Astrocyte of the spinal cord (primary cell): ENCODE measurements around the gene PMEL.

Source experiments
- DNase-seq: peaks from one replicate; pipeline ENCODE4 v3.0.0; 2011; ENCODE audit warnings: low read depth, low spot score
- H3K4me3 ChIP-seq: 2 replicates; pipeline ENCODE4 v1.5.1; 2011; ENCODE audit warnings: low read depth, mild to moderate bottlenecking, low read length, moderate library complexity
- in situ Hi-C: cut with HindIII; loops from 2 replicates; pipeline ENCODE4 v1.10.0; 2017; ENCODE audit warnings: low sequenced_read_pairs
- TF ChIP-seq, protein P1 (sequence below): IDR thresholded peaks from 2 replicates; pipeline ENCODE4 v1.5.1; 2012; ENCODE audit warnings: low read depth, mild to moderate bottlenecking, low read length, inconsistent platforms

Gene PMEL

GRCh38 chr12:55972456-55972855 is 6.6 kb upstream of the PMEL start:
- no peak for DNase-seq
- TF ChIP-seq, protein P1, sequence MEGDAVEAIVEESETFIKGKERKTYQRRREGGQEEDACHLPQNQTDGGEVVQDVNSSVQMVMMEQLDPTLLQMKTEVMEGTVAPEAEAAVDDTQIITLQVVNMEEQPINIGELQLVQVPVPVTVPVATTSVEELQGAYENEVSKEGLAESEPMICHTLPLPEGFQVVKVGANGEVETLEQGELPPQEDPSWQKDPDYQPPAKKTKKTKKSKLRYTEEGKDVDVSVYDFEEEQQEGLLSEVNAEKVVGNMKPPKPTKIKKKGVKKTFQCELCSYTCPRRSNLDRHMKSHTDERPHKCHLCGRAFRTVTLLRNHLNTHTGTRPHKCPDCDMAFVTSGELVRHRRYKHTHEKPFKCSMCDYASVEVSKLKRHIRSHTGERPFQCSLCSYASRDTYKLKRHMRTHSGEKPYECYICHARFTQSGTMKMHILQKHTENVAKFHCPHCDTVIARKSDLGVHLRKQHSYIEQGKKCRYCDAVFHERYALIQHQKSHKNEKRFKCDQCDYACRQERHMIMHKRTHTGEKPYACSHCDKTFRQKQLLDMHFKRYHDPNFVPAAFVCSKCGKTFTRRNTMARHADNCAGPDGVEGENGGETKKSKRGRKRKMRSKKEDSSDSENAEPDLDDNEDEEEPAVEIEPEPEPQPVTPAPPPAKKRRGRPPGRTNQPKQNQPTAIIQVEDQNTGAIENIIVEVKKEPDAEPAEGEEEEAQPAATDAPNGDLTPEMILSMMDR: no peak
- peak overlapping the region; percentile 68 for H3K4me3 ChIP-seq
- in situ Hi-C loops: no loop called here

DNA sequence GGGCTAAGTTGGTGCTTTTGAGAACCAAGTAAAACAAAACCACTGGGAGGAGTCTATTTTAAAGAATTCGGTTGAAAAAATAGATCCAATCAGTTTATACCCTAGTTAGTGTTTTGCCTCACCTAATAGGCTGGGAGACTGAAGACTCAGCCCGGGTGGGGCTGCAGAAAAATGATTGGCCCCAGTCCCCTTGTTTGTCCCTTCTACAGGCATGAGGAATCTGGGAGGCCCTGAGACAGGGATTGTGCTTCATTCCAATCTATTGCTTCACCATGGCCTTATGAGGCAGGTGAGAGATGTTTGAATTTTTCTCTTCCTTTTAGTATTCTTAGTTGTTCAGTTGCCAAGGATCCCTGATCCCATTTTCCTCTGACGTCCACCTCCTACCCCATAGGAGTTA is 6.2 kb upstream of the PMEL start:
- no peak overlapping the region for H3K4me3 ChIP-seq
- in situ Hi-C loops: no loop called here
- TF ChIP-seq, protein P1: no peak
- peak; percentile 36 for DNase-seq

- TF ChIP-seq, protein P1: no peak
- no peak overlapping the region for H3K4me3 ChIP-seq
- DNase-seq: no peak
- in situ Hi-C loops: no loop called here
Measured at GRCh38 chr12:55970775-55971174, 4.9 kb upstream of the PMEL start.

DNA sequence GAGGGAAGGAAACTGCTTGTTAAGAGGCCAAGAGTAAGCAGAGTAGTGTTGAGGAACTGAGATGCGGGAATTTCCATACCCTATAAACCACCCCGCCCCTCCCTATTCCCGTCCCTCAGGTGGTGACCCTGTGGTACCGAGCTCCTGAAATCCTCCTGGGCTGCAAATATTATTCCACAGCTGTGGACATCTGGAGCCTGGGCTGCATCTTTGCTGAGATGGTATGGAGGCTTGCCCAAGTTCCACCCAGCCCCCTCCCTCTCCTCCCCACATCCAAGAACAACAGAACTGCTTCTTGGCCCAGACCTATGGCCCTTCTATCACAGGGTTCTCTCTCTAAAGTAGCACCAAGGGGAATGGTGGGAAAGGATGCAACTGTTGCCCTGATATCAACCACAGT is 3.5 kb upstream of the PMEL start:
- DNase-seq: no peak
- TF ChIP-seq, protein P1: no peak
- in situ Hi-C loops: no loop called here

DNA sequence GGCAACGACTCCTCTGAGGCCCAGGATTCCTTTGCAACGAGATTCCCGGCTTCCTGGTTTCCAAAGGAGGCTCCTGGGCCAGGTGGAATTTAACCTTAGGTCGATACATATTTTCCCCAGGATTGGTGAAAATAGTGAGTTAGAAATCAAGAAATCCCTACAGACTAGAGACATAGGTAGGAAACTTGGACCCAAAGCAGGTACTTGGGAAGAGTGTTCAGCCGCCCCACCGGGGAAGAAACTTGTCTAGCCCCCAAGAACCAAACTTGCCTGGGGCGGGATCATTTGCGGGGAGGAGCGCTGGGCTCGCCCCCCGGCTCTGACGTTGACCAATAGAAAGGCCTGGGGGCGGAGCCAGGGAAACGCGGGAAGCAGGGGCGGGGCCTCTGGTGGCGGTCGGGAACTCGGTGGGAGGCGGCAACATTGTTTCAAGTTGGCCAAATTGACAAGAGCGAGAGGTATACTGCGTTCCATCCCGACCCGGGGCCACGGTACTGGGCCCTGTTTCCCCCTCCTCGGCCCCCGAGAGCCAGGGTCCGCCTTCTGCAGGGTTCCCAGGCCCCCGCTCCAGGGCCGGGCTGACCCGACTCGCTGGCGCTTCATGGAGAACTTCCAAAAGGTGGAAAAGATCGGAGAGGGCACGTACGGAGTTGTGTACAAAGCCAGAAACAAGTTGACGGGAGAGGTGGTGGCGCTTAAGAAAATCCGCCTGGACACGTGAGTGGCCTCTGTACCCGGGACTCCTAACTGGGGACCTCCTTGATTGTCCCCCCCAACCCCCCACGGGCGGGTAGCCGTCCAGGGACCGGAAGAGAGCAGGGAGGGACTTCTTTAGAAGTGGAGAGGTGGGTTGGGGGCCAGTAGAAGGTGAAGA is 803 bp upstream of the PMEL start, which contains the start of gene CDK2:
Gene CDK2, plus strand, starts transcription at position 423 of the 874 bp plus-strand sequence. Its CDS starts 179 bp downstream, at position 602.
- TF ChIP-seq, protein P1: no peak
- peak; percentile 79 for DNase-seq
- peak within 1 kb of the TSS; percentile 90 for H3K4me3 ChIP-seq
- in situ Hi-C loops: no loop called here

More for the DNA sequence above, 3.5 kb upstream of the PMEL start:
- no peak overlapping the region for H3K4me3 ChIP-seq

- H3K4me3 ChIP-seq: no peak overlapping the region
- TF ChIP-seq, protein P1: no peak
- in situ Hi-C loops: no loop called here
- DNase-seq: no peak
Measured at GRCh38 chr12:55965240-55965639, 602 bp downstream of the PMEL start.
